ENCODE measurements around the gene EPGN. TPM values are rescaled to one million over a fixed set of nuclear protein-coding genes. Genes with fewer than 3 reads are reported as not detected.

EPGN gene
- total and polyA plus RNA-seq, 2 donors (not counting 1 experiment from before 2014, with no cell fraction given), result 0.32 TPM; not detected in 1

GRCh38 chr4:74304095-74304625 is 4.1 kb upstream of the EPGN start:
- no peaks in the 10 kb centered on the region for H3K36me3 ChIP-seq (replicated peaks in 1 of 2; ENCODE audit: control extremely low read depth in 1 of 2, control insufficient read depth in 1 of 2, extremely low read depth in 1 of 2, insufficient read depth in 2 of 2, low read length in 1 of 2)
- peaks cover 3% of the 10 kb centered on the region for H3K4me1 Mint-ChIP-seq
- H3K4me3 Mint-ChIP-seq, result no peak overlapping the region
- no peak for ATAC-seq (ENCODE audit: low read depth)
- H3K27ac ChIP-seq (ENCODE audit: low read length in 2 of 2), result no peak overlapping the region
- no peaks in the 10 kb centered on the region for H3K9me3 ChIP-seq (ENCODE audit: control extremely low read depth in 1 of 3, control insufficient read depth in 2 of 3, insufficient read depth in 1 of 3, low read length in 2 of 3)
- no peak overlapping the region for H3K27ac Mint-ChIP-seq
- no peak overlapping the region for H3K9ac ChIP-seq (ENCODE audit: low read length)
- H3K4me3 ChIP-seq (ENCODE audit: control extremely low read depth in 1 of 5, extremely low read depth in 1 of 5, insufficient read depth in 1 of 5, low read depth in 2 of 5, low read length in 4 of 5), result no peak overlapping the region
- intact Hi-C loops (cut with micrococcal nuclease), result no loop called here
- peaks cover 0 to under 1% of the 10 kb centered on the region in 2 donors for H3K4me1 ChIP-seq (ENCODE audit: control insufficient read depth in 2 of 2, insufficient read depth in 2 of 2, low read length in 2 of 2)
- no peaks in the 10 kb centered on the region for H3K9me3 Mint-ChIP-seq (ENCODE audit: insufficient read depth)
- CTCF ChIA-PET, result interaction anchor here (1.1 kb wide), 2 partner anchors 76 to 115 kb away, joined by 3 read pairs; no protein-coding TSS in a partner anchor
- no peaks in the 10 kb centered on the region for H3K27me3 Mint-ChIP-seq
- no peak overlapping the region for H2AFZ ChIP-seq (ENCODE audit: insufficient read depth, low read depth, low read length, poor library complexity, severe bottlenecking)
- POLR2A ChIA-PET, result no interaction called here
- WGBS (ENCODE audit: insufficient coverage), result 100% methylated on average over 3 of the region's 4 CpGs
- TF ChIP-seq, protein P1, sequence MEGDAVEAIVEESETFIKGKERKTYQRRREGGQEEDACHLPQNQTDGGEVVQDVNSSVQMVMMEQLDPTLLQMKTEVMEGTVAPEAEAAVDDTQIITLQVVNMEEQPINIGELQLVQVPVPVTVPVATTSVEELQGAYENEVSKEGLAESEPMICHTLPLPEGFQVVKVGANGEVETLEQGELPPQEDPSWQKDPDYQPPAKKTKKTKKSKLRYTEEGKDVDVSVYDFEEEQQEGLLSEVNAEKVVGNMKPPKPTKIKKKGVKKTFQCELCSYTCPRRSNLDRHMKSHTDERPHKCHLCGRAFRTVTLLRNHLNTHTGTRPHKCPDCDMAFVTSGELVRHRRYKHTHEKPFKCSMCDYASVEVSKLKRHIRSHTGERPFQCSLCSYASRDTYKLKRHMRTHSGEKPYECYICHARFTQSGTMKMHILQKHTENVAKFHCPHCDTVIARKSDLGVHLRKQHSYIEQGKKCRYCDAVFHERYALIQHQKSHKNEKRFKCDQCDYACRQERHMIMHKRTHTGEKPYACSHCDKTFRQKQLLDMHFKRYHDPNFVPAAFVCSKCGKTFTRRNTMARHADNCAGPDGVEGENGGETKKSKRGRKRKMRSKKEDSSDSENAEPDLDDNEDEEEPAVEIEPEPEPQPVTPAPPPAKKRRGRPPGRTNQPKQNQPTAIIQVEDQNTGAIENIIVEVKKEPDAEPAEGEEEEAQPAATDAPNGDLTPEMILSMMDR (IDR thresholded peaks at IDR 0.05), result no peak
- no peak for TF ChIP-seq EZH2 (IDR thresholded peaks at IDR 0.05; ENCODE audit: borderline replicate concordance, insufficient read depth, low read depth, low read length, poor library complexity, severe bottlenecking)
- H4K20me1 ChIP-seq (ENCODE audit: control insufficient read depth, insufficient read depth, low read length, poor library complexity, severe bottlenecking), result no peaks in the 10 kb centered on the region
- DNase-seq, result no peak
- H3K27me3 ChIP-seq (replicated peaks in 1 of 4; ENCODE audit: control extremely low read depth in 1 of 4, control insufficient read depth in 3 of 4, insufficient read depth in 4 of 4, low read length in 3 of 4), result no peaks in the 10 kb centered on the region
- H3K79me2 ChIP-seq (ENCODE audit: control insufficient read depth, insufficient read depth, low read length), result no peaks in the 10 kb centered on the region
- H3K4me2 ChIP-seq (replicated peaks; ENCODE audit: low read depth, low read length, poor library complexity, severe bottlenecking), result no peak overlapping the region

- Mint-ChIP-seq H3K4me3 (no peak overlapping the region), H3K27me3 (no peaks in the 10 kb centered on the region), H3K9me3 (ENCODE audit: insufficient read depth) (no peaks in the 10 kb centered on the region), H3K4me1 (peaks cover 7% of the 10 kb centered on the region), H3K27ac (no peak overlapping the region)
- POLR2A ChIA-PET, result no interaction called here
- Histone ChIP-seq H4K20me1 (ENCODE audit: control insufficient read depth, insufficient read depth, low read length, poor library complexity, severe bottlenecking) (no peaks in the 10 kb centered on the region), H3K27ac (ENCODE audit: low read length in 2 of 2) (no peak overlapping the region), H3K36me3 (replicated peaks in 1 of 2; ENCODE audit: control extremely low read depth in 1 of 2, control insufficient read depth in 1 of 2, extremely low read depth in 1 of 2, insufficient read depth in 2 of 2, low read length in 1 of 2) (no peaks in the 10 kb centered on the region), H3K27me3 (replicated peaks in 1 of 4; ENCODE audit: control extremely low read depth in 1 of 4, control insufficient read depth in 3 of 4, insufficient read depth in 4 of 4, low read length in 3 of 4) (no peaks in the 10 kb centered on the region), H3K4me3 (ENCODE audit: control extremely low read depth in 1 of 5, extremely low read depth in 1 of 5, insufficient read depth in 1 of 5, low read depth in 2 of 5, low read length in 4 of 5) (no peak overlapping the region), H3K4me2 (replicated peaks; ENCODE audit: low read depth, low read length, poor library complexity, severe bottlenecking) (no peak overlapping the region), H2AFZ (ENCODE audit: insufficient read depth, low read depth, low read length, poor library complexity, severe bottlenecking) (no peak overlapping the region), H3K4me1 (ENCODE audit: control insufficient read depth in 2 of 2, insufficient read depth in 2 of 2, low read length in 2 of 2) (peaks cover 3 to 4% of the 10 kb centered on the region in 2 donors), H3K9me3 (ENCODE audit: control extremely low read depth in 1 of 3, control insufficient read depth in 2 of 3, insufficient read depth in 1 of 3, low read length in 2 of 3) (no peaks in the 10 kb centered on the region), H3K9ac (ENCODE audit: low read length) (no peak overlapping the region), H3K79me2 (ENCODE audit: control insufficient read depth, insufficient read depth, low read length) (no peaks in the 10 kb centered on the region)
- TF ChIP-seq, protein P1 (IDR thresholded peaks at IDR 0.05), result no peak
- no peak for TF ChIP-seq EZH2 (IDR thresholded peaks at IDR 0.05; ENCODE audit: borderline replicate concordance, insufficient read depth, low read depth, low read length, poor library complexity, severe bottlenecking)
- DNase-seq, result no peak
- no peak for ATAC-seq (ENCODE audit: low read depth)
- 100% methylated on average over 1 of the region's 1 CpG for WGBS (ENCODE audit: insufficient coverage)
- intact Hi-C loops (cut with micrococcal nuclease), result no loop called here
- CTCF ChIA-PET, result interaction anchor here (1.1 to 1.8 kb wide), 2 partner anchors 116 kb away, joined by 3 to 7 read pairs; no protein-coding TSS in a partner anchor
Observed at GRCh38 chr4:74305000-74305399, 3.3 kb upstream of the EPGN start.

Measured in B cell (primary cell).